SK-N-SH (cell line): ENCODE measurements around the gene ELMO3. TPM values are rescaled to one million over a fixed set of nuclear protein-coding genes. Genes with fewer than 3 reads are reported as not detected.

Source experiments
- CTCF ChIA-PET: fragments of 300-600, 350-600 bp; formaldehyde crosslinking; extraction: SDS; loops from one replicate; lab custom pipeline; 2021; lab: Yijun Ruan, JAX
- POLR2A ChIA-PET: fragments of 350-600 bp; sonication (Branson Sonifier 250); formaldehyde crosslinking; extraction: SDS; loops from one replicate; lab custom pipeline; 2020; ENCODE audit warnings: antibody characterized with exemption, inconsistent platforms; lab: Yijun Ruan, JAX
- DNase-seq: peaks from one replicate; pipeline ENCODE4 v3.0.0; 2012
- H2AFZ ChIP-seq: fragments of 200-600 bp; sonication (generic); 2 replicates; pipeline ENCODE4 v1.8.1; 2016; ENCODE audit warnings: antibody characterized with exemption, mild to moderate bottlenecking, low read depth
- H3F3A ChIP-seq: fragments of 200-600 bp; sonication (generic); replicated peaks from 2 replicates; pipeline ENCODE3; 2016; ENCODE audit warnings: antibody characterized with exemption, mild to moderate bottlenecking; ENCODE audit not compliant: insufficient read depth
- H3K27ac ChIP-seq, 2 experiments: fragments of 200-500 bp in 1 of 2; fragments of 200-600 bp in 1 of 2; sonication (Bioruptor generic) in 1 of 2; sonication (generic), shearing (Covaris generic) in 1 of 2; 2 replicates each; pipeline versions ENCODE4 v1.5.1 to v1.6.1; 2014 to 2016; ENCODE audit warnings: low read depth in 2 of 2, inconsistent platforms in 1 of 2, low read length in 1 of 2, mild to moderate bottlenecking in 1 of 2, mixed read lengths in 1 of 2
- H3K27me3 ChIP-seq: fragments of 200-600 bp; sonication (generic), shearing (Covaris generic); 2 replicates; pipeline ENCODE4 v1.6.1; 2016; ENCODE audit warnings: mixed run types; ENCODE audit not compliant: insufficient read depth
- H3K36me3 ChIP-seq, 2 experiments: fragments of 200-500 bp in 1 of 2; fragments of 200-600 bp in 1 of 2; sonication (Bioruptor generic) in 1 of 2; sonication (generic) in 1 of 2; replicated peaks in 1 of 2; 2 replicates each; pipeline versions ENCODE3 to v1.5.1; 2014 to 2016; ENCODE audit warnings: low read length in 1 of 2, mild to moderate bottlenecking in 1 of 2; ENCODE audit not compliant: insufficient read depth in 2 of 2, control insufficient read depth in 1 of 2
- H3K4me1 ChIP-seq, 2 experiments: fragments of 200-500 bp in 1 of 2; fragments of 200-600 bp in 1 of 2; sonication (Bioruptor generic) in 1 of 2; sonication (generic), shearing (Covaris generic) in 1 of 2; 2 replicates each; pipeline versions ENCODE4 v1.5.1 to v1.6.1; 2014 to 2016; ENCODE audit warnings: low read depth in 1 of 2, low read length in 1 of 2, mixed run types in 1 of 2; ENCODE audit not compliant: insufficient read depth in 2 of 2, control insufficient read depth in 1 of 2
- H3K4me2 ChIP-seq: fragments of 200-600 bp; sonication (generic), shearing (Covaris generic); 2 replicates; pipeline ENCODE4 v1.6.1; 2017; ENCODE audit warnings: mixed run types
- H3K4me3 ChIP-seq, 2 experiments: fragments of 200-500 bp in 1 of 2; fragments of 200-600 bp in 1 of 2; sonication (Bioruptor generic) in 1 of 2; sonication (generic), shearing (Covaris generic) in 1 of 2; 2 replicates each; pipeline versions ENCODE4 v1.5.1 to v1.8.1; 2014 to 2016; ENCODE audit warnings: low read depth in 2 of 2, inconsistent platforms in 1 of 2, low read length in 1 of 2, mild to moderate bottlenecking in 1 of 2, mixed read lengths in 1 of 2, moderate library complexity in 1 of 2
- H3K79me2 ChIP-seq: fragments of 200-600 bp; sonication (generic); 2 replicates; pipeline ENCODE4 v1.8.1; 2017; ENCODE audit warnings: mild to moderate bottlenecking; ENCODE audit not compliant: insufficient read depth
- H3K9ac ChIP-seq: fragments of 200-600 bp; sonication (generic); 2 replicates; pipeline ENCODE4 v1.6.1; 2017; ENCODE audit warnings: mixed run types
- H3K9me2 ChIP-seq: fragments of 200-600 bp; sonication (generic); 2 replicates; pipeline ENCODE4 v1.6.1; 2017; ENCODE audit warnings: mixed run types
- H3K9me3 ChIP-seq: fragments of 200-600 bp; sonication (generic); 2 replicates; pipeline ENCODE4 v1.6.1; 2017; ENCODE audit warnings: mixed run types, mild to moderate bottlenecking, moderate library complexity
- H4K20me1 ChIP-seq: fragments of 200-600 bp; sonication (generic); 2 replicates; pipeline ENCODE4 v1.6.1; 2017; ENCODE audit warnings: mild to moderate bottlenecking, mixed run types; ENCODE audit not compliant: insufficient read depth
- CHD2 ChIP-seq: fragments of 150-350 bp; IDR thresholded peaks from 2 replicates; pipeline ENCODE4 v1.6.1; 2018; ENCODE audit warnings: low read length; ENCODE audit not compliant: partially characterized antibody
- EP300 ChIP-seq, 2 experiments: IDR thresholded peaks; 2 replicates each; pipeline versions ENCODE4 v1.4.0 to v1.6.1; 2012; ENCODE audit warnings: borderline replicate concordance in 1 of 2, low read depth in 1 of 2, low read length in 1 of 2
- FOXJ3 ChIP-seq: sonication (generic); formaldehyde crosslinking; IDR thresholded peaks from 2 replicates; pipeline ENCODE4 v1.5.1; 2020; ENCODE audit warnings: mild to moderate bottlenecking, missing genetic modification reagents
- FOXM1 ChIP-seq: IDR thresholded peaks from 2 replicates; pipeline ENCODE4 v1.4.0; 2012; ENCODE audit warnings: low read depth, mild to moderate bottlenecking
- GATA2 ChIP-seq: sonication (generic); formaldehyde crosslinking; IDR thresholded peaks from 2 replicates; pipeline ENCODE4 v1.5.0; 2020; ENCODE audit warnings: mild to moderate bottlenecking, missing genetic modification reagents
- IRF3 ChIP-seq: fragments of 150-350 bp; IDR thresholded peaks from 2 replicates; pipeline ENCODE4 v1.6.1; 2016; ENCODE audit warnings: mild to moderate bottlenecking, low read depth, low read length
- JUND ChIP-seq: IDR thresholded peaks from 2 replicates; pipeline ENCODE4 v1.4.0; 2012
- NFIC ChIP-seq: IDR thresholded peaks from 2 replicates; pipeline ENCODE4 v1.4.0; 2012; ENCODE audit warnings: borderline replicate concordance
- REST ChIP-seq: IDR thresholded peaks from 2 replicates; pipeline ENCODE4 v1.6.1; 2012; ENCODE audit warnings: mild to moderate bottlenecking, low read depth, low read length, moderate library complexity
- RFX5 ChIP-seq: IDR thresholded peaks from 2 replicates; pipeline ENCODE4 v1.6.1; 2012; ENCODE audit warnings: mild to moderate bottlenecking, improper control_type of control experiment, low read length
- RXRA ChIP-seq: IDR thresholded peaks from 2 replicates; pipeline ENCODE4 v1.4.0; 2012; ENCODE audit warnings: low read depth, mild to moderate bottlenecking, borderline replicate concordance
- TCF12 ChIP-seq: IDR thresholded peaks from 2 replicates; pipeline ENCODE4 v1.4.0; 2012
- TEAD4 ChIP-seq: IDR thresholded peaks from 2 replicates; pipeline ENCODE4 v1.4.0; 2012; ENCODE audit warnings: mild to moderate bottlenecking, borderline replicate concordance; ENCODE audit not compliant: insufficient read depth
- USF2 ChIP-seq: fragments of 150-350 bp; IDR thresholded peaks from 2 replicates; pipeline ENCODE4 v1.6.1; 2017; ENCODE audit warnings: antibody characterized with exemption, low read length, low read depth, borderline replicate concordance
- WGBS: methylation state at CpG from one replicate; pipeline ENCODE4 v1.1.6; 2017; ENCODE audit warnings: low lambda C conversion rate; 5-methylcytosine and 5-hydroxymethylcytosine counted together
- polyA plus RNA-seq, 3 experiments: library from polyadenylated mRNA; depleted of rRNA; stranded (reverse); fragments of >200 nt; gene quantifications; 2 replicates each; pipeline ENCODE4 v1.2.3, GENCODE V29; 2012

The ELMO3 gene
- polyA plus RNA-seq, 1 of the 3 experiments (the other 2 are of a cell fraction), result 2.3 TPM

- ChIA-PET CTCF (interaction anchor here (1.1 to 2.5 kb wide), 14 partner anchors 8 to 244 kb away, joined by 3 to 8 read pairs (median 4); partner anchors contain the start of genes B3GNT9, CES3, EXOC3L1 and KCTD19), POLR2A (interaction anchor here (0.6 to 1.7 kb wide), 7 partner anchors 9 to 236 kb away, joined by 3 to 8 read pairs (median 4); partner anchors contain the start of gene SLC9A5)
- H3K4me2 ChIP-seq, result no peak overlapping the region
- WGBS, result 87% methylated on average over 6 of the region's 6 CpGs
- peaks cover 31% of the 10 kb centered on the region for H3F3A ChIP-seq
- no peak overlapping the region for H3K4me3 ChIP-seq
- no peaks in the 10 kb centered on the region for H3K9me3 ChIP-seq
- no peak overlapping the region; a peak in 1 of 4 replicates for H3K27ac ChIP-seq
- H3K27me3 ChIP-seq, result no peaks in the 10 kb centered on the region
- H3K36me3 ChIP-seq, result peaks cover 34 to 83% of the 10 kb centered on the region in 2 experiments
- TF ChIP-seq EP300 (IDR thresholded peaks at IDR 0.05; ENCODE audit: borderline replicate concordance in 1 of 2, low read depth in 1 of 2, low read length in 1 of 2) (no peak), TCF12 (no peak), RFX5 (no peak), NFIC (no peak), IRF3 (no peak), FOXM1 (no peak), REST (no peak), JUND (no peak), USF2 (no peak), TEAD4 (no peak), GATA2 (no peak), RXRA (no peak), FOXJ3 (no peak), CHD2 (no peak)
- peaks cover 40% of the 10 kb centered on the region for H3K79me2 ChIP-seq
- H3K9ac ChIP-seq, result no peak overlapping the region
- DNase-seq, result no peak
- no peaks in the 10 kb centered on the region for H3K9me2 ChIP-seq
- H4K20me1 ChIP-seq, result peaks cover 16% of the 10 kb centered on the region
- H2AFZ ChIP-seq, result no peak overlapping the region
- H3K4me1 ChIP-seq, result peaks cover 8 to 19% of the 10 kb centered on the region in 2 experiments; a peak in 3 of 4 replicates
Measured at GRCh38 chr16:67197704-67198103, 1.2 kb upstream of the ELMO3 start.
